K562 (cell line): ENCODE measurements around the gene TMA7B. TPM values are rescaled to one million over a fixed set of nuclear protein-coding genes. Genes with fewer than 3 reads are reported as not detected.
A peak's percentile ranks its signal among the peaks of the same experiment; 100 is the strongest.

Experiments used
- ARNT ChIP-seq, 2 experiments: fragments of 450-650 bp; IDR thresholded peaks; 2 replicates each; pipeline ENCODE4 v1.6.1; 2016; ENCODE audit warnings: mild to moderate bottlenecking in 1 of 2
- BHLHE40 ChIP-seq: IDR thresholded peaks from 2 replicates; pipeline ENCODE4 v1.6.1; 2011; ENCODE audit warnings: low read length, improper control_type of control experiment
- CHD2 ChIP-seq: IDR thresholded peaks from 2 replicates; pipeline ENCODE4 v1.6.1; 2011; ENCODE audit warnings: low read depth, low read length
- CUX1 ChIP-seq: fragments of 200-800 bp; sonication (Bioruptor generic); IDR thresholded peaks from 2 replicates; pipeline ENCODE4 v1.6.1; 2016; ENCODE audit warnings: missing genetic modification characterization, missing compliant biosample characterization
- FOXO4 ChIP-seq: fragments of 450-650 bp; formaldehyde crosslinking; IDR thresholded peaks from 2 replicates; pipeline ENCODE4 v1.4.0; 2020; ENCODE audit warnings: mild to moderate bottlenecking, moderate library complexity
- FOXP1 ChIP-seq: sonication (generic); formaldehyde crosslinking; IDR thresholded peaks from 2 replicates; pipeline ENCODE4 v1.8.0; 2022; ENCODE audit warnings: mild to moderate bottlenecking, missing genetic modification reagents
- HSF4 ChIP-seq: fragments of 250-450 bp; sonication (Bioruptor Pico); IDR thresholded peaks from 2 replicates; pipeline ENCODE4 v2.1.2; 2022; ENCODE audit warnings: mild to moderate bottlenecking, moderate library complexity, borderline replicate concordance
- PATZ1 ChIP-seq: fragments of 250-450 bp; sonication (Bioruptor Pico); IDR thresholded peaks from 2 replicates; pipeline ENCODE4 v1.5.0; 2020; ENCODE audit warnings: mild to moderate bottlenecking, borderline replicate concordance
- PCBP1 ChIP-seq: fragments of 200-400 bp; formaldehyde crosslinking; IDR thresholded peaks from 2 replicates; pipeline ENCODE4 v1.6.1; 2018; ENCODE audit warnings: mild to moderate bottlenecking, low read depth, low read length; ENCODE audit not compliant: poor library complexity, severe bottlenecking
- PCBP2 ChIP-seq: fragments of 200-400 bp; formaldehyde crosslinking; IDR thresholded peaks from 2 replicates; pipeline ENCODE4 v1.6.1; 2018; ENCODE audit warnings: low read length, low read depth, mild to moderate bottlenecking, moderate library complexity; ENCODE audit not compliant: poor library complexity, severe bottlenecking
- POLR2G ChIP-seq: fragments of 200-400 bp; formaldehyde crosslinking; IDR thresholded peaks from 2 replicates; pipeline ENCODE4 v1.6.1; 2017; ENCODE audit warnings: low read depth, mild to moderate bottlenecking, antibody characterized with exemption, low read length, moderate library complexity
- SRSF7 ChIP-seq: fragments of 200-400 bp; formaldehyde crosslinking; optimal IDR thresholded peaks from 2 replicates; pipeline ENCODE3; 2017; ENCODE audit warnings: mild to moderate bottlenecking, low read depth, low read length
- ZNF134 ChIP-seq: fragments of 250-450 bp; sonication (Bioruptor Pico); conservative IDR thresholded peaks from 2 replicates; pipeline ENCODE4 v1.4.0; 2020
- ZNF778 ChIP-seq: fragments of 450-650 bp; formaldehyde crosslinking; IDR thresholded peaks from 2 replicates; pipeline ENCODE4 v1.4.0; 2020; ENCODE audit warnings: mild to moderate bottlenecking, moderate library complexity
- polyA plus RNA-seq, 8 experiments: library from polyadenylated mRNA; depleted of rRNA in 4 of 8; stranded (reverse) in 5 of 8; unstranded in 3 of 8; fragments of >200 nt; fragmentation: Nextera tagmentation in 2 of 8; fragmentation: Illumina TruSeq in 1 of 8; extraction: Ambion mirVana in 2 of 8; extraction: Trizol in 1 of 8; gene quantifications; 2 replicates each; pipeline versions ENCODE4 v1.2.1 to v1.2.3, GENCODE V29; 2011 to 2014; ENCODE audit warnings: inconsistent platforms in 1 of 8, missing spikeins in 1 of 8
- total RNA-seq, 7 experiments: library from RNA; depleted of rRNA in 6 of 7; stranded (reverse); fragments of >200 nt in 6 of 7; fragmentation: Illumina TruSeq in 2 of 7; extraction: Trizol in 2 of 7; gene quantifications; 2 replicates each; pipeline versions ENCODE4 v1.2.1 to v1.2.3, GENCODE V29; 2011 to 2021; ENCODE audit warnings: low replicate concordance in 1 of 7
- TF ChIP-seq, protein P1 (sequence below): sonication (generic); formaldehyde crosslinking; IDR thresholded peaks from 2 replicates; pipeline ENCODE4 v1.8.0; 2023; ENCODE audit warnings: mild to moderate bottlenecking, missing genetic modification reagents

The TMA7B gene
- total and polyA plus RNA-seq, 9 of the 15 experiments (the other 6 are each of a cell fraction or from before 2014, with no cell fraction given) = 5.6 to 14.2 (median 11.8) TPM

GRCh38 chr22:39920134-39920743 is 40.0 kb upstream of the TMA7B start (continued):
- TF ChIP-seq CUX1 (CRISPR knock-in tag) = no peak
- TF ChIP-seq ZNF778 (CRISPR knock-in tag) = no peak
- TF ChIP-seq ZNF134 (CRISPR knock-in tag) = no peak
- no peak for TF ChIP-seq CHD2
- TF ChIP-seq, protein P1, sequence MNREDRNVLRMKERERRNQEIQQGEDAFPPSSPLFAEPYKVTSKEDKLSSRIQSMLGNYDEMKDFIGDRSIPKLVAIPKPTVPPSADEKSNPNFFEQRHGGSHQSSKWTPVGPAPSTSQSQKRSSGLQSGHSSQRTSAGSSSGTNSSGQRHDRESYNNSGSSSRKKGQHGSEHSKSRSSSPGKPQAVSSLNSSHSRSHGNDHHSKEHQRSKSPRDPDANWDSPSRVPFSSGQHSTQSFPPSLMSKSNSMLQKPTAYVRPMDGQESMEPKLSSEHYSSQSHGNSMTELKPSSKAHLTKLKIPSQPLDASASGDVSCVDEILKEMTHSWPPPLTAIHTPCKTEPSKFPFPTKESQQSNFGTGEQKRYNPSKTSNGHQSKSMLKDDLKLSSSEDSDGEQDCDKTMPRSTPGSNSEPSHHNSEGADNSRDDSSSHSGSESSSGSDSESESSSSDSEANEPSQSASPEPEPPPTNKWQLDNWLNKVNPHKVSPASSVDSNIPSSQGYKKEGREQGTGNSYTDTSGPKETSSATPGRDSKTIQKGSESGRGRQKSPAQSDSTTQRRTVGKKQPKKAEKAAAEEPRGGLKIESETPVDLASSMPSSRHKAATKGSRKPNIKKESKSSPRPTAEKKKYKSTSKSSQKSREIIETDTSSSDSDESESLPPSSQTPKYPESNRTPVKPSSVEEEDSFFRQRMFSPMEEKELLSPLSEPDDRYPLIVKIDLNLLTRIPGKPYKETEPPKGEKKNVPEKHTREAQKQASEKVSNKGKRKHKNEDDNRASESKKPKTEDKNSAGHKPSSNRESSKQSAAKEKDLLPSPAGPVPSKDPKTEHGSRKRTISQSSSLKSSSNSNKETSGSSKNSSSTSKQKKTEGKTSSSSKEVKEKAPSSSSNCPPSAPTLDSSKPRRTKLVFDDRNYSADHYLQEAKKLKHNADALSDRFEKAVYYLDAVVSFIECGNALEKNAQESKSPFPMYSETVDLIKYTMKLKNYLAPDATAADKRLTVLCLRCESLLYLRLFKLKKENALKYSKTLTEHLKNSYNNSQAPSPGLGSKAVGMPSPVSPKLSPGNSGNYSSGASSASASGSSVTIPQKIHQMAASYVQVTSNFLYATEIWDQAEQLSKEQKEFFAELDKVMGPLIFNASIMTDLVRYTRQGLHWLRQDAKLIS = no peak
- TF ChIP-seq HSF4 (CRISPR knock-in tag) = no peak
- no peak for TF ChIP-seq PCBP2
- TF ChIP-seq BHLHE40 = peak; percentile 42; the same call in 1 of the 2 replicates
- TF ChIP-seq SRSF7 = no peak
- no peak for TF ChIP-seq PATZ1 (CRISPR knock-in tag)
- TF ChIP-seq FOXO4 (CRISPR knock-in tag) = no peak
- no peak for TF ChIP-seq PCBP1
- TF ChIP-seq POLR2G = no peak
- TF ChIP-seq ARNT (IDR thresholded peaks at IDR 0.05) = peak in 1 of 2 experiments; percentile 77; a peak in 3 of 4 replicates
- no peak for TF ChIP-seq FOXP1 (CRISPR knock-in tag)
